HEK293 (cell line): Measurements from ENCODE around the gene PRKCE.

Experiments
- CTCF ChIP-seq: fragments of 450-650 bp; formaldehyde crosslinking; IDR thresholded peaks from 2 replicates; pipeline ENCODE4 v1.5.1; 2016; ENCODE audit warnings: missing biosample characterization, missing genetic modification characterization
- KLF1 ChIP-seq: fragments of 450-650 bp; formaldehyde crosslinking; IDR thresholded peaks from 2 replicates; pipeline ENCODE4 v1.5.1; 2016; ENCODE audit warnings: missing biosample characterization, missing genetic modification characterization
- TSHZ1 ChIP-seq: fragments of 450-650 bp; formaldehyde crosslinking; IDR thresholded peaks from 2 replicates; pipeline ENCODE4 v1.5.1; 2016; ENCODE audit warnings: missing biosample characterization, missing genetic modification characterization, borderline replicate concordance
- ZNF280D ChIP-seq: fragments of 450-650 bp; formaldehyde crosslinking; IDR thresholded peaks from 2 replicates; pipeline ENCODE4 v1.5.1; 2016; ENCODE audit warnings: missing biosample characterization, missing genetic modification characterization
- ZNF596 ChIP-seq: fragments of 450-650 bp; IDR thresholded peaks from 2 replicates; pipeline ENCODE4 v1.5.0; 2018; ENCODE audit warnings: missing biosample characterization, mild to moderate bottlenecking, missing genetic modification characterization, moderate library complexity

GRCh38 chr2:45732946-45733345, 81.5 kb downstream of the PRKCE start:
- TF ChIP-seq KLF1 (tag by site-specific recombination): no peak
- no peak for TF ChIP-seq ZNF280D (tag by site-specific recombination)
- TF ChIP-seq ZNF596 (tag by site-specific recombination): no peak
- no peak for TF ChIP-seq CTCF (tag by site-specific recombination)
- no peak for TF ChIP-seq TSHZ1 (tag by site-specific recombination)
